ENCODE data around the gene FLYWCH2. TPM values are rescaled to one million over a fixed set of nuclear protein-coding genes. Genes with fewer than 3 reads are reported as not detected.

The FLYWCH2 gene
- total RNA-seq, 4 donors from 2014 or later = 40.8 to 61.3 (median 53.1) TPM

DNA sequence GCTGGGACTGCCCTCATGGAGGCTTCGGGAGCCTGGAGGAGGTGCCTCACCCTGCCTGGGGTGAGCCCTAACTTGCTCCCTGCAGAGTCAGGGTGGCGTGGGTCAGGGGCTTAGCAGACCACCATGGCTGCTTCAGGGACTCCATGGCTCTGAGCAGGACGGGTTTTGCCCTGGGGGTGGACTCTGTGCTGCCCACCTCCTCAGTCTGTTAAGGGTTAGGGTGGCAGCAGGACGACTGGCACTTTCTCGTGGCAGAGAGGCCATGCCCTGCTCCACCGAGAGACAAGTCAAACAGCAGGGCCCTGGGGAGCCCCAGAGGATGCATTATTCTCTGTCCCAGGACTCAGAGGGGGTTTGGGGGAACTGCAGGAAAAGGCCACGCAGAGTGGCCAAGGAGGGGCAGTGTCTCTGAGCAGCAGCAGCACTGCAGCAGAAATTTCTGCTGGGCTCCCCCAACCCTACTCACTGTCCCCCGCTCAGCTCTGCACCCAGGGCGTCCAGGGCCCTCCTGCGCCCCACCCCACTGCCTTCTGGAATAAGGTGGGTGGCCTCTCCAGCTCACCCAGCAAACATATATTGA, 23.2 kb upstream of the FLYWCH2 start:
- no peaks in the 10 kb centered on the region for H3K36me3 ChIP-seq
- no peaks in the 10 kb centered on the region for H3K9me3 ChIP-seq
- H3K4me1 ChIP-seq = peaks cover 0 to 13% (median 0%) of the 10 kb centered on the region in 4 donors
- H3K27ac ChIP-seq = no peak overlapping the region
- no peak overlapping the region for H3K4me3 ChIP-seq
- no peaks in the 10 kb centered on the region for H3K27me3 ChIP-seq
- no peak for DNase-seq
- TF ChIP-seq, protein P1, sequence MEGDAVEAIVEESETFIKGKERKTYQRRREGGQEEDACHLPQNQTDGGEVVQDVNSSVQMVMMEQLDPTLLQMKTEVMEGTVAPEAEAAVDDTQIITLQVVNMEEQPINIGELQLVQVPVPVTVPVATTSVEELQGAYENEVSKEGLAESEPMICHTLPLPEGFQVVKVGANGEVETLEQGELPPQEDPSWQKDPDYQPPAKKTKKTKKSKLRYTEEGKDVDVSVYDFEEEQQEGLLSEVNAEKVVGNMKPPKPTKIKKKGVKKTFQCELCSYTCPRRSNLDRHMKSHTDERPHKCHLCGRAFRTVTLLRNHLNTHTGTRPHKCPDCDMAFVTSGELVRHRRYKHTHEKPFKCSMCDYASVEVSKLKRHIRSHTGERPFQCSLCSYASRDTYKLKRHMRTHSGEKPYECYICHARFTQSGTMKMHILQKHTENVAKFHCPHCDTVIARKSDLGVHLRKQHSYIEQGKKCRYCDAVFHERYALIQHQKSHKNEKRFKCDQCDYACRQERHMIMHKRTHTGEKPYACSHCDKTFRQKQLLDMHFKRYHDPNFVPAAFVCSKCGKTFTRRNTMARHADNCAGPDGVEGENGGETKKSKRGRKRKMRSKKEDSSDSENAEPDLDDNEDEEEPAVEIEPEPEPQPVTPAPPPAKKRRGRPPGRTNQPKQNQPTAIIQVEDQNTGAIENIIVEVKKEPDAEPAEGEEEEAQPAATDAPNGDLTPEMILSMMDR (IDR thresholded peaks at IDR 0.05) = no peak
- TF ChIP-seq POLR2A (IDR thresholded peaks at IDR 0.05) = no peak

DNA sequence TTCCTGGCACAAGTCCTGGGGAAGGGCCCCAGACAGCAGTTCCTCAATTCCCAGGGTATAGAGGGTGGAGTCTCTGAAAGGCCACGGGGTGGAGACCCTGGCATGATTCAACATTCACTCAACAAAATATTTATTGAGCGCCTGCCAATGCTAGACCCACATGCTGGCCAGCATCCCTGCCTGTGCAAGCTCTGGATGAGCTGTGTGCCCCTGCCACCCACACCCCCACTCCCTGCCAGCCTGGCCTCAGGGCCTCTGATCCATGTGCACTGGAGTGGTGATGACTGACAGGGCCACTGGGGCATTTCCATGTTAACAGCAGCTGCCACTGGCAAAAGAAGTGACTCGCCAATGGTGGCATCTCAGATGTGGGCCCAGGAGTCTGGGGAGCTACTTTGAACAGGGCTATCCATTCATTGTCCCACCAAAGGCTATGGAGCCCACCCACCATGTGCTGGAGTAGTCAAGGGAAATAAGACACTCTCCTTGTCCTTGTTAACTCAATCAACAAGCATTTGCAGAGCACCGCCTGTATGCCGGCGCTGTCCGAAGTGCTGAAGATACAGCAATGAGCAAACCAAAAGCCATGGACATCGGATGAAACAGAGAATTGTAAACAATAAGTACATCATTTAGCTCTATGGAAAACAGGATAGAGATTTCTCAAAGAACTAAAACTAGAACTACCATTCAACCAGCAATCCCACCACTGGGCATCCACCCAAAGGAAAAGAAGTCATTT, 22.0 kb upstream of the FLYWCH2 start:
- TF ChIP-seq, protein P1 (IDR thresholded peaks at IDR 0.05) = no peak
- no peak for TF ChIP-seq POLR2A (IDR thresholded peaks at IDR 0.05)
- no peaks in the 10 kb centered on the region for H3K36me3 ChIP-seq
- no peaks in the 10 kb centered on the region for H3K9me3 ChIP-seq
- H3K4me3 ChIP-seq = no peak overlapping the region
- H3K27ac ChIP-seq = no peak overlapping the region
- H3K27me3 ChIP-seq = no peaks in the 10 kb centered on the region
- H3K4me1 ChIP-seq = peaks cover 0 to 13% (median 0%) of the 10 kb centered on the region in 4 donors
- DNase-seq = peak in 1 of 3 donors; percentile 34

DNA sequence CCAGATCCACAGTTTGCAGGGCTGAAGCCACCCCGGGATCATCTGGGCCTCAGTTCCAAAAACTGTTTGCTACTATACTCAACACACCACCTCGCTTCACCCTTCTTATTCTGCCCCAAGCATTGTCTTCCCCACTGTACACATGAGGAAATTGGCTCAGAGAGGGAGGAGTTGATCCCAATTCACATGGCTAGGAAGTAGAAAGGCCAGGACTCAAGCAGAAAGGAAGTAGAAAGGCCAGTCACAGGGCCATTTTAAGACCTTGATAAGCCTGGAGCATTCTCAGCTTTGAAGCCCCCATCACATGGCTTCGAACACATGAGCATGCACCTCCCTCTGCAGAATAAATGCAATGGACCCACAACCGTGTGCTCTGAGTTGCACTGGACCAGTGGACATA, 17.4 kb upstream of the FLYWCH2 start:
- no peak for DNase-seq
- no peak overlapping the region for H3K4me3 ChIP-seq

DNA sequence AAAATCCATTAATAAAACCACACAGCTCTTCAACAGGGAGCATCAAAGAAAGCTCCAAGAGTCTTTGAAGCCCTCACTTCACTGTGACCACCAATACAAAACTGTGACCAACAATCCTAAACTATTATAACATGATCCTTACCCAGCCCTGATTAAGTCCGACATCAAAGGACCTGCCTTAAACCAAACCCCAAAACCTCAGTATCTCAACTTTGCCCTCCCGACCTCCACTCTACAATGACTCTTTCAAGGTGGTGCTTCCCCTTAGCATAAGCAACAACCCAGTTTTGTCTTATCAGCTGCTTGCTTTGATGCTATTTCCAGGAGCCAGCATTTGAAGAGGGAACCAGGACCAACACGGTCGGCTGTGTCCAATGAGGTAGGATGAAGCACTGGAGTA, 16.6 kb upstream of the FLYWCH2 start:
- TF ChIP-seq POLR2A (IDR thresholded peaks at IDR 0.05) = no peak
- TF ChIP-seq, protein P1 (IDR thresholded peaks at IDR 0.05) = no peak
- peak in 1 of 3 donors; percentile 34 for DNase-seq
- no peak overlapping the region for H3K4me3 ChIP-seq
- H3K9me3 ChIP-seq = no peaks in the 10 kb centered on the region
- H3K36me3 ChIP-seq = no peaks in the 10 kb centered on the region
- H3K27me3 ChIP-seq = no peaks in the 10 kb centered on the region
- H3K27ac ChIP-seq = no peak overlapping the region
- H3K4me1 ChIP-seq = peaks cover 0 to 5% (median 2%) of the 10 kb centered on the region in 4 donors

More for the DNA sequence above, 17.4 kb upstream of the FLYWCH2 start:
- Histone ChIP-seq H3K27ac (no peak overlapping the region), H3K27me3 (no peaks in the 10 kb centered on the region), H3K9me3 (no peaks in the 10 kb centered on the region), H3K36me3 (no peaks in the 10 kb centered on the region), H3K4me1 (peaks cover 0 to 5% (median 2%) of the 10 kb centered on the region in 4 donors)
- TF ChIP-seq POLR2A (IDR thresholded peaks at IDR 0.05) = no peak
- TF ChIP-seq, protein P1 (IDR thresholded peaks at IDR 0.05) = no peak

DNA sequence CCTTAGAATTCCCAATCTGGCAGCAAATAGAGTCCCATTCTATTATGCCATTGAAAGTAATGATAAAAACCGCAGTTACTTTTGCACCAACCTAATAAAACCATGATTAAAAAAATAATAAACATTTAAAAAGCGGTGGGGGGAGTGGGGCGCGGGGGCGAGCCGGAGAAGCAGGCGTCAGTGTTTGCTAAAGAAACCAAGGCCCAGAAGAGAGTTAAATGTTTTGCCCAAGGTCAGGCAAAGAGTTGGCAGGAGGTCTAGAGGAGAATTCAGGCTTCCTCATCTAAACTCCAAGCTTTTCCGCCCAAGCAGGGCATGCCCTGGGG, 15.4 kb upstream of the FLYWCH2 start:
- TF ChIP-seq, protein P1 (IDR thresholded peaks at IDR 0.05) = no peak
- TF ChIP-seq POLR2A (IDR thresholded peaks at IDR 0.05) = no peak
- Histone ChIP-seq H3K4me3 (peak overlapping the region; percentile 63 to 82 (median 71)), H3K27ac (peak overlapping the region; percentile 86 to 91 (median 88)), H3K4me1 (peaks cover 0 to 5% (median 2%) of the 10 kb centered on the region in 4 donors), H3K9me3 (no peaks in the 10 kb centered on the region), H3K27me3 (no peaks in the 10 kb centered on the region), H3K36me3 (no peaks in the 10 kb centered on the region)
- peak in 1 of 3 donors; percentile 35 for DNase-seq

Data from Peyer's patch (tissue), 4 donors.